Measurements from ENCODE around the gene FUCA1. TPM values are rescaled to one million over a fixed set of nuclear protein-coding genes. Genes with fewer than 3 reads are reported as not detected.

FUCA1 gene
- total RNA-seq, 1 experiment from 2014 or later, result 20.7 TPM

DNA sequence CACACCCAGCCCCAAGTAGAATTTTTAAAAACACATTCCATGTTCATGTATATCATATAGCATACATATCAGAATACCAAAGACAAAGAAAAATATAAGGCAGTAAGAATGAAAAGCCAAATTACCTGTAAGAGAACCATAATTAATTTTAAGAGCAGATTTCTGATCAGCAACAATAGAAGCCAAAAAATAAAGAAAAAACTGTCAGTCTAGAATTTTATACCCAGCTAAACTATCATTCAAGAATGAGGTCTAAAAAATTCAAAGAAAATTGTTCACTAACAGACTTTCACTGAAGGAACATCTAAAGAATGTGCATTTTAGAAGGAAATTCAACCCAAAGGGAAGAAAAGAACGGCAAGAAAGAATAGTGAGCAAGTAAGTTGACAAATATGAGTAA is 10.6 kb upstream of the FUCA1 start:
- no peak for TF ChIP-seq JUND (IDR thresholded peaks at IDR 0.05)
- no peak for TF ChIP-seq EZH2phosphoT487 (IDR thresholded peaks at IDR 0.05; ENCODE audit: borderline replicate concordance)
- no peak for TF ChIP-seq CEBPB (IDR thresholded peaks at IDR 0.05; ENCODE audit: low read depth)
- TF ChIP-seq POLR2AphosphoS5 (IDR thresholded peaks at IDR 0.05; ENCODE audit: low read depth, low read length), result no peak
- no peak for TF ChIP-seq SRF (IDR thresholded peaks at IDR 0.05; ENCODE audit: low read depth)
- no peak for TF ChIP-seq ZFX (IDR thresholded peaks at IDR 0.05)
- TF ChIP-seq, protein P1, sequence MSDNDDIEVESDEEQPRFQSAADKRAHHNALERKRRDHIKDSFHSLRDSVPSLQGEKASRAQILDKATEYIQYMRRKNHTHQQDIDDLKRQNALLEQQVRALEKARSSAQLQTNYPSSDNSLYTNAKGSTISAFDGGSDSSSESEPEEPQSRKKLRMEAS (IDR thresholded peaks at IDR 0.05), result no peak
- TF ChIP-seq, protein P2, sequence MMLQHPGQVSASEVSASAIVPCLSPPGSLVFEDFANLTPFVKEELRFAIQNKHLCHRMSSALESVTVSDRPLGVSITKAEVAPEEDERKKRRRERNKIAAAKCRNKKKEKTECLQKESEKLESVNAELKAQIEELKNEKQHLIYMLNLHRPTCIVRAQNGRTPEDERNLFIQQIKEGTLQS (IDR thresholded peaks at IDR 0.05), result no peak
- TF ChIP-seq EZH2 (IDR thresholded peaks at IDR 0.05), result no peak
- no peak for TF ChIP-seq TCF7L2 (IDR thresholded peaks at IDR 0.05; ENCODE audit: borderline replicate concordance, extremely low read depth, insufficient read depth, insufficient read length)
- no peak for TF ChIP-seq ELF1 (IDR thresholded peaks at IDR 0.05; ENCODE audit: borderline replicate concordance, low read depth)
- TF ChIP-seq, protein P3, sequence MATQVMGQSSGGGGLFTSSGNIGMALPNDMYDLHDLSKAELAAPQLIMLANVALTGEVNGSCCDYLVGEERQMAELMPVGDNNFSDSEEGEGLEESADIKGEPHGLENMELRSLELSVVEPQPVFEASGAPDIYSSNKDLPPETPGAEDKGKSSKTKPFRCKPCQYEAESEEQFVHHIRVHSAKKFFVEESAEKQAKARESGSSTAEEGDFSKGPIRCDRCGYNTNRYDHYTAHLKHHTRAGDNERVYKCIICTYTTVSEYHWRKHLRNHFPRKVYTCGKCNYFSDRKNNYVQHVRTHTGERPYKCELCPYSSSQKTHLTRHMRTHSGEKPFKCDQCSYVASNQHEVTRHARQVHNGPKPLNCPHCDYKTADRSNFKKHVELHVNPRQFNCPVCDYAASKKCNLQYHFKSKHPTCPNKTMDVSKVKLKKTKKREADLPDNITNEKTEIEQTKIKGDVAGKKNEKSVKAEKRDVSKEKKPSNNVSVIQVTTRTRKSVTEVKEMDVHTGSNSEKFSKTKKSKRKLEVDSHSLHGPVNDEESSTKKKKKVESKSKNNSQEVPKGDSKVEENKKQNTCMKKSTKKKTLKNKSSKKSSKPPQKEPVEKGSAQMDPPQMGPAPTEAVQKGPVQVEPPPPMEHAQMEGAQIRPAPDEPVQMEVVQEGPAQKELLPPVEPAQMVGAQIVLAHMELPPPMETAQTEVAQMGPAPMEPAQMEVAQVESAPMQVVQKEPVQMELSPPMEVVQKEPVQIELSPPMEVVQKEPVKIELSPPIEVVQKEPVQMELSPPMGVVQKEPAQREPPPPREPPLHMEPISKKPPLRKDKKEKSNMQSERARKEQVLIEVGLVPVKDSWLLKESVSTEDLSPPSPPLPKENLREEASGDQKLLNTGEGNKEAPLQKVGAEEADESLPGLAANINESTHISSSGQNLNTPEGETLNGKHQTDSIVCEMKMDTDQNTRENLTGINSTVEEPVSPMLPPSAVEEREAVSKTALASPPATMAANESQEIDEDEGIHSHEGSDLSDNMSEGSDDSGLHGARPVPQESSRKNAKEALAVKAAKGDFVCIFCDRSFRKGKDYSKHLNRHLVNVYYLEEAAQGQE (IDR thresholded peaks at IDR 0.05; ENCODE audit: low read depth), result no peak
- no peak for TF ChIP-seq POLR2A (IDR thresholded peaks at IDR 0.05; ENCODE audit: borderline replicate concordance, extremely low read depth, insufficient read depth, insufficient read length)
- TF ChIP-seq ZNF274 (IDR thresholded peaks at IDR 0.05; ENCODE audit: low read depth, low read length), result no peak
- TF ChIP-seq EGR1 (IDR thresholded peaks at IDR 0.05; ENCODE audit: low read depth), result no peak
- no peak for TF ChIP-seq SP1 (IDR thresholded peaks at IDR 0.05; ENCODE audit: low read depth)
- no peaks in the 10 kb centered on the region for H3K27me3 ChIP-seq (ENCODE audit: insufficient read depth, low read length)
- DNase-seq (ENCODE audit: low read depth, low spot score), result no peak
- ChIA-PET RAD21 (ENCODE audit: low non-redundant PET in 1 of 2, low total read pairs in 2 of 2, uncharacterized antibody in 2 of 2, unreplicated experiment in 2 of 2) (no interaction called here), POLR2A (no interaction called here), CTCF (no interaction called here)
- H3K4me2 ChIP-seq (ENCODE audit: low read length), result no peak overlapping the region
- no peaks in the 10 kb centered on the region for H3K9me2 ChIP-seq (ENCODE audit: insufficient read depth)
- BruUV-seq (replicated peaks), result no TSS peak
- H2AFZ ChIP-seq (ENCODE audit: low read depth, low read length, poor library complexity, severe bottlenecking), result no peak overlapping the region
- no peaks in the 10 kb centered on the region for H3K4me1 ChIP-seq (ENCODE audit: control insufficient read depth in 1 of 2, insufficient read depth in 2 of 2, low read length in 2 of 2)
- no peaks in the 10 kb centered on the region for H4K20me1 ChIP-seq (ENCODE audit: insufficient read depth)
- intact Hi-C loops (cut with micrococcal nuclease), result no loop called here
- ATAC-seq, result no peak
- no peak overlapping the region for H3K4me3 ChIP-seq (replicated peaks in 1 of 2; ENCODE audit: low read depth in 1 of 2, low read length in 2 of 2)
- peaks cover 6 to 10% of the 10 kb centered on the region in 2 experiments; a peak in 1 of 4 replicates for H3K9me3 ChIP-seq (ENCODE audit: control insufficient read depth in 1 of 2, insufficient read depth in 1 of 2, low read depth in 1 of 2, low read length in 2 of 2)
- H3K36me3 ChIP-seq (ENCODE audit: control insufficient read depth in 1 of 2, insufficient read depth in 2 of 2, low read length in 2 of 2), result no peaks in the 10 kb centered on the region
- no peaks in the 10 kb centered on the region for H3K79me2 ChIP-seq (ENCODE audit: insufficient read depth, low read length)
- H3K27ac ChIP-seq (ENCODE audit: low read depth, low read length), result no peak overlapping the region
- no peak overlapping the region for H3K9ac ChIP-seq (ENCODE audit: low read length)

Measured in HCT116 (cell line).